ENCODE data around the gene RAB40C.
A peak's percentile ranks its signal among the peaks of the same experiment; 100 is the strongest.

RAB40C gene

DNA sequence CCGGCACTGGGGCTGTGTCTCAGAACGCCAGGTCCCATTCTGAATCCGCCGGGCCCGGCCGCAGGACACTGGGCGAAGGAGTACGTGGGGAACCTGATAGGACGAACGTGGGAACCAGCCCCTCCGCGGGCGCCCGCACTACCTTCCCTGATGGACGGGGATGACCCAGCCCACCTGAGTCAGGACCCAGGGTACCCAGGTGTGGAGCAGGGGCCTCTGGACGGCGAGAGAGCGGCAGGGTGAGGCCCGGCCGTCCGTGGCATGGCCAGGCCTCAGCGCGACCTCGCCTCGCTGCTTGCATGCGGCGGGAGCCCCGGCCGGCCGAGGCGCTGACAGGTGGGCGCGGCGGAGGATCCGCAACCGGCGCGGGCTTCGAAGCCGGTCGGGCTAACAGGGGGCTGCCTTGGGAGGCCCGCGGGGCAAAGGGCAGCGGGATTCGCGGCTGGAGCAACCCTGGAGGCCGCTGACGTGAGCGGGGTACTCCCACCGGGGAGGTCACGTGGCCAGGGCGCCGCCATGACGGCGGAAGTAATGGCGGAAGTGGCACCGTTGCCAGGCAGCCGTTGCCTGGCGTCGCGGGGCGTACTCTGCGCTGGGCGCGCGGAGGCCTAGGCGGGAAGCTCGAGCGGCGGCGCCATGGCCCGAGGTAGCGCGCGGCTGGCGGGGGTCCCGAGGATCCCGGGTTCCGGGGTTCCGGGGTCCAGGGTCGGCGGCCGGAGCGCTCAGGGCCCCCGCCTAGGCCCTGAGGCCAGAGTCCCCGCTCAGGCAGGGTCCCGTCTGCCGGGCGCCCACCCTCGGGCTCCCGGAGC lies 59.1 kb downstream of the RAB40C start, which contains the start of gene WDR90:
TSS of gene WDR90 (plus strand) at position 585 of the 809 bp plus-strand sequence. CDS start at position 637, 52 bp downstream.
- H3K4me2 ChIP-seq (ENCODE audit: low read depth, low read length, poor library complexity, severe bottlenecking), result peak within 1 kb of the TSS; percentile 88
- peak within 1 kb of the TSS; percentile 64 for H2AFZ ChIP-seq (ENCODE audit: low read length)
- H3K4me3 ChIP-seq (ENCODE audit: low read length, poor library complexity, severe bottlenecking), result peak within 1 kb of the TSS; percentile 86
- H3K9ac ChIP-seq (ENCODE audit: low read depth, low read length, poor library complexity, severe bottlenecking), result peak within 1 kb of the TSS; percentile 76
- TF ChIP-seq EZH2phosphoT487 (IDR thresholded peaks at IDR 0.05; ENCODE audit: borderline replicate concordance), result no peak
- TF ChIP-seq, protein P1, sequence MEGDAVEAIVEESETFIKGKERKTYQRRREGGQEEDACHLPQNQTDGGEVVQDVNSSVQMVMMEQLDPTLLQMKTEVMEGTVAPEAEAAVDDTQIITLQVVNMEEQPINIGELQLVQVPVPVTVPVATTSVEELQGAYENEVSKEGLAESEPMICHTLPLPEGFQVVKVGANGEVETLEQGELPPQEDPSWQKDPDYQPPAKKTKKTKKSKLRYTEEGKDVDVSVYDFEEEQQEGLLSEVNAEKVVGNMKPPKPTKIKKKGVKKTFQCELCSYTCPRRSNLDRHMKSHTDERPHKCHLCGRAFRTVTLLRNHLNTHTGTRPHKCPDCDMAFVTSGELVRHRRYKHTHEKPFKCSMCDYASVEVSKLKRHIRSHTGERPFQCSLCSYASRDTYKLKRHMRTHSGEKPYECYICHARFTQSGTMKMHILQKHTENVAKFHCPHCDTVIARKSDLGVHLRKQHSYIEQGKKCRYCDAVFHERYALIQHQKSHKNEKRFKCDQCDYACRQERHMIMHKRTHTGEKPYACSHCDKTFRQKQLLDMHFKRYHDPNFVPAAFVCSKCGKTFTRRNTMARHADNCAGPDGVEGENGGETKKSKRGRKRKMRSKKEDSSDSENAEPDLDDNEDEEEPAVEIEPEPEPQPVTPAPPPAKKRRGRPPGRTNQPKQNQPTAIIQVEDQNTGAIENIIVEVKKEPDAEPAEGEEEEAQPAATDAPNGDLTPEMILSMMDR (conservative IDR thresholded peaks at IDR 0.05; ENCODE audit: low read length), result no peak
- H3K79me2 ChIP-seq (ENCODE audit: insufficient read depth, low read length), result 0 out of 2 replicates have a peak, but pooled peaks cover 3% of the 10 kb centered on the region
- H4K20me1 ChIP-seq (ENCODE audit: insufficient read depth, low read length, poor library complexity, severe bottlenecking), result no peaks in the 10 kb centered on the region
- H3K9me3 ChIP-seq (ENCODE audit: insufficient read depth, low read depth, low read length), result no peaks in the 10 kb centered on the region
- H3K4me1 ChIP-seq (ENCODE audit: insufficient read depth, low read length, poor library complexity, severe bottlenecking), result no peaks in the 10 kb centered on the region
- no peaks in the 10 kb centered on the region for H3K9me2 ChIP-seq (replicated peaks; ENCODE audit: low read depth, low read length)
- H3K27me3 ChIP-seq (ENCODE audit: insufficient read depth, low read length, poor library complexity, severe bottlenecking), result no peaks in the 10 kb centered on the region
- no peaks in the 10 kb centered on the region for H3F3A ChIP-seq (ENCODE audit: low read depth)
- H3K36me3 ChIP-seq (ENCODE audit: insufficient read depth, low read length), result no peaks in the 10 kb centered on the region

DNA sequence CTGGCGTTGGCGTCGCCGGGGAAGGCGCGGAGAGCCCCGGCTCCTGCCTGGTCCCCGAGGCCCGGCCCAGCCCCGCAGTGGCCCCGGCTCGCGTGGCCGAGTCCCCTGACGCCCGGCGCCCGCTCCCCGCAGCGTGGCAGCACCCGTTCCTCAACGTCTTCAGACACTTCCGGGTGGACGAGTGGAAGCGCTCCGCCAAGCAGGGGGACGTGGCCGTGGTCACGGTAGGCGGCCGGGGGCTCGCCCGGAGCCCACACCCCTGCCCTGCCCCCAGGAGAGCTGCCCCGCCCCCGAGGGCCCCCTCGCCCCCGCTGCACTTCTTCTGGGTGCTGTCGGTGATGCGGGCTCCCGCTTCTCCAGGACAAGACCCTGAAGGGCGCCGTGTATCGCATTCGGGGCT lies 59.8 kb downstream of the RAB40C start:
- H3K4me2 ChIP-seq (ENCODE audit: low read depth, low read length, poor library complexity, severe bottlenecking), result peak overlapping the region; percentile 65
- H3K36me3 ChIP-seq (ENCODE audit: insufficient read depth, low read length), result no peaks in the 10 kb centered on the region
- peak overlapping the region; percentile 76 for H3K9ac ChIP-seq (ENCODE audit: low read depth, low read length, poor library complexity, severe bottlenecking)
- no peaks in the 10 kb centered on the region for H3K27me3 ChIP-seq (ENCODE audit: insufficient read depth, low read length, poor library complexity, severe bottlenecking)
- no peaks in the 10 kb centered on the region for H3K9me2 ChIP-seq (replicated peaks; ENCODE audit: low read depth, low read length)
- no peak overlapping the region for H2AFZ ChIP-seq (ENCODE audit: low read length)
- no peaks in the 10 kb centered on the region for H4K20me1 ChIP-seq (ENCODE audit: insufficient read depth, low read length, poor library complexity, severe bottlenecking)
- 0 out of 2 replicates have a peak, but pooled peaks cover 3% of the 10 kb centered on the region for H3K79me2 ChIP-seq (ENCODE audit: insufficient read depth, low read length)
- TF ChIP-seq EZH2phosphoT487 (IDR thresholded peaks at IDR 0.05; ENCODE audit: borderline replicate concordance), result no peak
- TF ChIP-seq, protein P1 (conservative IDR thresholded peaks at IDR 0.05; ENCODE audit: low read length), result no peak
- peak overlapping the region; percentile 86 for H3K4me3 ChIP-seq (ENCODE audit: low read length, poor library complexity, severe bottlenecking)
- no peaks in the 10 kb centered on the region for H3K4me1 ChIP-seq (ENCODE audit: insufficient read depth, low read length, poor library complexity, severe bottlenecking)
- H3K9me3 ChIP-seq (ENCODE audit: insufficient read depth, low read depth, low read length), result no peaks in the 10 kb centered on the region
- no peaks in the 10 kb centered on the region for H3F3A ChIP-seq (ENCODE audit: low read depth)

DNA sequence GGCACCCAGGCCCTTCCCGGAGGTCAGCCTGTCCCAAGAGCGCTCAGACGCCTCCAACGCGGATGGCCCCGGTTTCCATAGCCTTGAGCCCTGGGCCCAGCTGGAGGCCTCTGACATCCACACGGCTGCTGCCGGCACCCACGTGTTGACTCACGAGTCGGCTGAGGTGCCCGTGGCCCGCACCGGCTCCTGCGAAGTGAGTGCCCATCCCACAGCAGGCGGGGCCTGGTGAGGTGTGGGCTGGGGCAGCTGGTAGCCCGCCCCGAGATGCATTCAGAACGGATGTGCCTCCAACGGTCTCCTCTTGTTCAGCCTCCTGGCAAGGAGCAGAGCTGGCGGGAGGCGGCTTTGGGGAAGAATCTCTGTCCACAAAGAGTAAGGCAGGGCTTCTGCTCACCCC lies 62.0 kb downstream of the RAB40C start:
- no peak overlapping the region for H3K4me2 ChIP-seq (ENCODE audit: low read depth, low read length, poor library complexity, severe bottlenecking)
- H3F3A ChIP-seq (ENCODE audit: low read depth), result no peaks in the 10 kb centered on the region
- no peaks in the 10 kb centered on the region for H3K27me3 ChIP-seq (ENCODE audit: insufficient read depth, low read length, poor library complexity, severe bottlenecking)
- H3K9ac ChIP-seq (ENCODE audit: low read depth, low read length, poor library complexity, severe bottlenecking), result no peak overlapping the region
- H4K20me1 ChIP-seq (ENCODE audit: insufficient read depth, low read length, poor library complexity, severe bottlenecking), result no peaks in the 10 kb centered on the region
- H3K4me3 ChIP-seq (ENCODE audit: low read length, poor library complexity, severe bottlenecking), result no peak overlapping the region
- H3K9me2 ChIP-seq (replicated peaks; ENCODE audit: low read depth, low read length), result no peaks in the 10 kb centered on the region
- TF ChIP-seq, protein P1 (conservative IDR thresholded peaks at IDR 0.05; ENCODE audit: low read length), result no peak
- no peak for TF ChIP-seq EZH2phosphoT487 (IDR thresholded peaks at IDR 0.05; ENCODE audit: borderline replicate concordance)
- no peaks in the 10 kb centered on the region for H3K36me3 ChIP-seq (ENCODE audit: insufficient read depth, low read length)
- no peaks in the 10 kb centered on the region for H3K9me3 ChIP-seq (ENCODE audit: insufficient read depth, low read depth, low read length)
- H3K4me1 ChIP-seq (ENCODE audit: insufficient read depth, low read length, poor library complexity, severe bottlenecking), result no peaks in the 10 kb centered on the region
- H2AFZ ChIP-seq (ENCODE audit: low read length), result no peak overlapping the region
- H3K79me2 ChIP-seq (ENCODE audit: insufficient read depth, low read length), result 0 out of 2 replicates have a peak, but pooled peaks cover 3% of the 10 kb centered on the region

Measured in Loucy (cell line).